Stimulated activated naive CD8-positive, alpha-beta T cell treated with anti-CD3 and anti-CD28 coated beads, Interleukin-15, Interleukin-2, amounts not matched to agents 100 U/mL and 50 U/mL, for 24 hours (primary cell): ENCODE results near the gene SLC38A3.

Experiments used
- ATAC-seq: fragments of 150-1000 bp; cut with Tn5 transposase; one replicate; pipeline ENCODE4 v1.10.0; 2021
- DNase-seq: peaks from one replicate; pipeline ENCODE4 v3.0.0; 2021

Gene SLC38A3

GRCh38 chr3:50268703-50269451, 63.8 kb downstream of the SLC38A3 start, which contains the start of gene SEMA3B:
TSS of gene SEMA3B (plus strand) at chr3:50269147. CDS start at chr3:50269241, 94 bp downstream.
- no peak for ATAC-seq
- DNase-seq: no peak

- no peak for ATAC-seq
- DNase-seq: no peak
Observed at GRCh38 chr3:50269460-50269859, 64.4 kb downstream of the SLC38A3 start.

GRCh38 chr3:50269977-50270413, 64.9 kb downstream of the SLC38A3 start:
- DNase-seq (no peak), ATAC-seq (no peak)

GRCh38 chr3:50270422-50271224, 65.6 kb downstream of the SLC38A3 start:
- ATAC-seq (no peak), DNase-seq (no peak)
